HG03469 (cell line): ENCODE data around the gene EPM2A.

Experiments
- ATAC-seq: cut with Tn5 transposase; IDR thresholded peaks from one replicate; pipeline ENCODE4 v1.9.1; 2021; ENCODE audit warnings: mild to moderate bottlenecking, moderate library complexity, moderate number of reproducible peaks; ENCODE audit not compliant: unreplicated experiment

EPM2A gene

DNA sequence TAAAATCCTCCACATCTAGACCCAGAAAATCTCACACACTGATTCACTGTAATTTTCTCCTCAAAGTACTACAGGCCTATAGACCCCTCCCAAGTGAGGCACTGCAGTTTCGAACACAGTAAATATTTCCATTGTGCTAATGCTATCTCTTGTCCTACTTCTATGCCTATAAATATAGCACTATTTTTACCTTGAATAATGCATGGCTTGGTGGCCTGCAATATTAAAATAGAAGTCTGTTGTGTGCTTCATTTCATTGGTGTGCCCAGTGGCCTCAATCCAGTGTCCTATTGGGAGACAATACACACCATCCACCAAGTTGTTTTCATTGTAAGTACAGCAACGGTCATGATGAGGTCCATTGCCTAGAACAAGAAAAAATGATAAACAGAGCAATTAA, 49.4 kb downstream of the EPM2A start:
- no peak for ATAC-seq

DNA sequence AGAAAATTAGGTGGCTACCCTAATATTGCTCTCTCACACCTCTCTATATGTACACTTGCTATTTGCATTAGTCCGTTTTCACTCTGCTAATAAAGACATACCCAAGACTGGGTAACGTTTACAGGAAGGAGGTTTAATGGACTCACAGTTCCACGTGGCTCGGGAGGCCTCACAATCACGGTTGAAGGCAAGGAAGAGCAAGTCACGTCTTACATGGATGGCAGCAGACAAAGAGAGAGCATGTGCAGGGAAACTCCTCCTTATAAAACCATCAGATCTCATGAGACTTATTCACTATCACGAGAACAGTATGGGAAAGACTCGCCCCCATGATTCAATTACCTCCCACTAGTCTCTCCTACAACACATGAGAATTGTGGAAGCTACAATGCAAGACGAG, 53.4 kb downstream of the EPM2A start:
- no peak for ATAC-seq

DNA sequence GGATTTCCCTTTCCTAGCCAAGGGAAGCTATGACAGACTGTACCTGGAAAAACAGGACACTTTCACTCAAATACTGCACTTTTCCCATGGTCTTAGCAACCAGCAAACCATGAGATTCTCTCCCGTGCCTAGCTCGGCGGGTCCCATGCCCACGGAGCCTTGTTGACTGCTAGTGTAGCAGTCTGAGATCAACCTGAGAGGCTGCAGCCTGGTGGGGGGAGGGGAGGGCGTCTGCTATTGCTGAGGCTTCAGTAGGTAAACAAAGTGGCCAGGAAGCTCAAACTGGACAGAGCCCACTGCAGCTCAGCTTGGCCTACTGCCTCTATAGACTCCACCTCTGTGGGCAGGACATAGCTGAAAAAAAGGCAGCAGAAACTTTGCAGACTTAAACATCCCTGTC, 61.8 kb downstream of the EPM2A start:
- no peak for ATAC-seq

DNA sequence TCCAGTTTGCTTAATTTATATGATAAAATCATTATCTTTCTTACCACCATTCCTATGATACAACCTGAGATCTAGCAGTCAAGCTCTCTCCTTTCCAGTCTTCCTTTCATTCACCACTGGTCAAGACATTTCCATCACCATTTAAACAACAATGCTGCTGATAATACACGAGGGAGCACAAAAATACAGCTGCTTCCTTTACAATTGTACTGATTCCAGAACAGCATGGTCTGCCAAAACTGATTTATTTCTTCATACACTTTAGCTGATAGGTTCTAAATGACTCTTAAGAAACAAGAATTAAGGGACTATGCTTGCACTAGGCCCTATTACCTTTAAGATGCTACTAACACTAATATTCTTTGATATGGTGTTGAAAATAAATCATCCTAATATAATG, 65.0 kb downstream of the EPM2A start:
- no peak for ATAC-seq

- ATAC-seq, result no peak
These were observed 65.7 kb downstream of the EPM2A start for GRCh38 chr6:145669627-145670034.

GRCh38 chr6:145668844-145669243, 66.5 kb downstream of the EPM2A start:
- no peak for ATAC-seq

DNA sequence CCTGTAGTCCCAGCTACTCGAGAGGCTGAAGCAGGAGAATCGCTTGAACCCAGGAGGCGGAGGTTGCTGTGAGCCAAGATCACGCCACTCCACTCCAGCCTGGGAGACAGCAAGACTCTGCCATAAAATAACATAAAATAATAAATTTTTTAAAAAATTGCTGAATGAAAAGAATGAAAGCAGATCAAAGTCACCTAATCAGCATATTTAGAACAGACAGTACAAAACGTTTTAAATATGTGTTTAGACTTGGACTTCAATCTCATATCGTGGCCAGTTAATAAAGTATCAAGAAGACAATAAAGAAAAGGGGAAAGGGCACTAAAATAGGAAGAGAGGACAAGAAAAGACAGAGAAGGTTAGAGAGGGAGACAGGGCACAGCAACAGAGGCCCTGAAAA, 74.6 kb downstream of the EPM2A start:
- no peak for ATAC-seq

- no peak for ATAC-seq
These were observed 79.2 kb downstream of the EPM2A start for GRCh38 chr6:145656128-145656527.

- ATAC-seq, result no peak
These were observed 82.7 kb downstream of the EPM2A start for GRCh38 chr6:145652572-145652971.

DNA sequence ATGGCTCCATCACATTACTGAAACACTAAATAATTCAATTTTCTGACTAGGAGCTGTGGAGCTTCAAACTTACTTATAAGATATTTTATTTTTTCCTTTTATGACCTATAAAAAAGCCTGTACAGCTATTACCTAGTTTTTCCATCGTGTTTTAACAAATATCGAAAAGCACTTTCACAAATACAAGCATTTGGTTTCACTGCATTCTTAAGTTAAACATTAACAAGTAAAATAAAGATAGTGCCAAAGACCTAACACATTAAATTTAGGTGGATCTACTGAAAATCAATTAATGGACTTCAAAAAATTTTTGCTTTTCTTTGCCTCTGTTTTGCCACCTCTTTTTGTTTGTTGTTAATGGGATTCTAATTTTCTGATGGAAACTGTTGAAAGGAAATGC, 83.3 kb downstream of the EPM2A start:
- ATAC-seq, result no peak

GRCh38 chr6:145648149-145648548, 87.2 kb downstream of the EPM2A start:
- no peak for ATAC-seq

GRCh38 chr6:145647602-145648001, 87.7 kb downstream of the EPM2A start:
- ATAC-seq, result no peak

DNA sequence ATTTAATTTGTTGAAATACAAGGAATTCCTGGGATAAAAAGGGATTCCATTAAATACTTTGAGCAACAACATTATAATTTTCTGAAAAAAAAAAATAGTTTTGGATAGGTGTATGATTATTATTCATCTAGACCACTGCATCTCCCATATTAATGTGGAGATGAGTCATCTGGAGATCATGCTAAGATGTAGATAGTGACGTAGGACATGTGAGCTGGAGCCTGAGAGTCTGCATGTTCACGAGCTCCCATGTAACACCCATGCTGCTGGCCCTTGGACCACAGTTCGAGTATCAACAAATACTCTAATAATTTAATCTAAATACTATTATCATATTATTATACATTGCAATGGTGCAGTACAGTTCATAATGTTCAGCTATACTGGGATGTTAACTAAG, 91.6 kb downstream of the EPM2A start:
- no peak for ATAC-seq

- ATAC-seq, result peak; percentile 86
These were observed 101.2 kb downstream of the EPM2A start for GRCh38 chr6:145633981-145634627.

DNA sequence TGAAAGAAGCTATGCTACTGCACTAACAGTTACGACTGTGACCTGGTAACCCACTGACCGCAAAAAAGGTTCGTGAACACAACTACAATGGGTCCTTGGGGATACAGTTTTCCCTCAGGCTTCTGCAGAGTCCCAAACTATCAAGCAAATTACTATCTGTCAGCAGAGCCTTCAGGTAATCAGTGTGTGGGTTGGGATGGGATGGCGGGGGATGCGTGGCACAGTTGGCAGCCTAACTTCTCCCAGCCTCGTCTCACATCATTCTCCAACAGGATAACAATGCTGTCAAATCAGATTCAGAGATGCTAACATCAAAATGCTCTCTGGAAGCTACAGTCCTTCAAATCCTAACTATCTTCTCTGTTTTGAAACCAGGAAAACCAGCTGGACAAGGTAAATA, 102.3 kb downstream of the EPM2A start:
- ATAC-seq, result no peak

- ATAC-seq, result no peak
These were observed 103.9 kb downstream of the EPM2A start for GRCh38 chr6:145631374-145631773.

GRCh38 chr6:145630598-145630997, 104.7 kb downstream of the EPM2A start:
- ATAC-seq, result no peak

DNA sequence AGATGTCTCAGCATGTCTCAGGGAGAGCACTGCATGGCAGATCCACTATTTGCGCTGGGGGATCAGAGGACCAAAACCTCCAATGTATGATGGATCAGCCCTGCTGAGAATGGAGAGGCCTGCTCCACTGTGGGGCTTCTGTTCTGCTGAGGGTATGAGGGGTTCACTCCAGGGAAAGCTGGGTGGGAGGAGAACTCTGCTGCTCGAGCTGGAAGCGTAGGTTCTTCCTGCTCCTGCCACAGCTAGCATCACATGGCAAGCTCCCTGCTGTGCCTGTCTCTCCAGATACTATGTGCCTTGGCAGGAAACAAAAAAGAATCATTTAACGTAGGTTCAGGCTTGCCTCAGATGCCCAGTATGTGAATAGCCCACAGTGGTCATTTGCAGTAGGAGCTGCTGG, 105.8 kb downstream of the EPM2A start:
- no peak for ATAC-seq

- ATAC-seq, result no peak
These were observed 107.9 kb downstream of the EPM2A start for GRCh38 chr6:145627451-145627850.

DNA sequence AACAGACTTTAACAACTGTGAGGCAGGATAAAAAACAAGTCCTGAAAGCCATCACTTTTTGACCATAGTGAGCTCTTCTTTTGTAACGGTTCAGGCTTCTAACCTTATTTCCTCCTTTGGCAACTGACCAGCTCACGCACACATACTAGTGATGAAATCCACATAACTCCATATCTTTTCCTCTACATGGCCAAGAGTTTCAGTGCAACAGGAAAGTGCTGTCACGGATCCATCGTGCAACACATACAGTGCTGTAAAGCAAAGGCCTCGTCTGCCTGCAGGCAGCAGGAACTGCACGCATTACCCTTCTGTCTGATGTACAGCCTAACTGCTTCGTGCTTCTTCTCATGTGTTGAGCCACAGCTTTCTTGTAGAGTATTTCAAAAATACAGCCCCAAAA, 108.5 kb downstream of the EPM2A start:
- ATAC-seq, result no peak

DNA sequence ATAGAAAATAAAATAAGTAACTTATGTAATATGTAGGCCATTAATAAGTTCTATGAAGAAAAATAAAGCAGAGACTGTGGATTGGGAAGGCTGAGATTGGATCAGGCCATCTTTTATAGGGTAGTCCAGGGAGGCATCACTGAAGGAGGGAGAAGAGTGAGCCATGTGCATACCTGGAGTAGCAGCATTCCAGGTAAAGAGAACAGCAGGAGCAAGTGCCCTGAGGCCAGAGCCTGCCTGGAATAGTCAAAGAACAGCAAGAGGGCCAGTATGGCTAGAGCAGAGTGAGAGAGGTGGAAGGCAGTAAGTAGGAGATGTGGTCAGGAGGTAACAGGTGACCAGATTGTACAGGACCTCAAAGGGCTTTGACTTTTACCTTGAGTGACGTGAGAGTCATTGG, 112.1 kb downstream of the EPM2A start:
- no peak for ATAC-seq

DNA sequence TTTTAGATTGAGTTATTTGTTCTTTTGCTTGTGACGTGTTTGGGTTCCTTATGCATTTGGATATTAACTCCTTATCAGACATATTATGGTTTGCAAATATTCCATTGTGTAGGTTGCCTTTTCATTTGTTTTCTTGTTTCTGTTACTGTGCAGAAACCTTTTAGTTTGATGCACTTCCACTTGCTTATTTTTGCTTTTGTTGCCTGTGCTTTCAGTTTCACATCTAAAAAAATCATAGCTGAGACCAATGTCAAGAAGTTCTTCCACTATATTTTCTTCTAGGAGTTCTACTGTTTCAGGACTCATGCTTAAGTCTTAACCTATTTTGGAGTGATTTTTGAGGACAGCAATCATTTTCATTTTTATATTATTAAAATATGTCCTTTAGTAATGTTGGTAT, 113.5 kb downstream of the EPM2A start:
- ATAC-seq, result no peak

DNA sequence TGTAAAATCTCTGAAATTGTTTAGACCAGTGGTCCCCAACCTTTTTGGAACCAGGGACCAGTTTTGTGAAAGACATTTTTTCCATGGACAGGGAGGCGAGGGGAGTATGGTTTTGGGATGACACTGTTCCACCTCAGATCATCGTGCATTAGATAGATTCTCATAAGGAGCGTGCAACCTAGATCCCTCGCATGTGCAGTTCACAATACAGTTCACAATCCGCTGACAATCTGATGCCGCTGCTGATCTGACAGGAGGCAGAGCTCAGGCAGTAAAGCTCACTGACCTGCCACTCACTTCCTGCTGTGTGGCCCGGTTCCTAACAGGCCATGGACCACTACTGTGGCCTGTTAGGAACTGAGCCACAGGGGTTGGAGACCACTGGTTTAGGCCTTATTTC, 115.2 kb downstream of the EPM2A start:
- no peak for ATAC-seq
